Effector CD4-positive, alpha-beta T cell (primary cell): Measurements from ENCODE around the gene TBC1D3H. TPM values are rescaled to one million over a fixed set of nuclear protein-coding genes. Genes with fewer than 3 reads are reported as not detected.
"Not testable (repeated sequence)": the region's sequence is repeated elsewhere in the genome, so short reads cannot be mapped to it uniquely, and the experiment has no call there.

ENCODE experiments used
- DNase-seq: peaks from one replicate; pipeline ENCODE4 v3.0.0-alpha.2; 2020
- total RNA-seq: gene quantifications from one replicate; lab custom pipeline; 2026; lab: John Stamatoyannopoulos, UW

Gene TBC1D3H
- total RNA-seq: not detected

- not testable (repeated sequence) for DNase-seq
Measured at GRCh38 chr17:36388385-36389245, at the start of gene TBC1D3H. TBC1D3H (minus strand) TSS chr17:36388435; CDS start chr17:36386895, 1,540 bp downstream.

GRCh38 chr17:36428891-36429290 is 40.7 kb upstream of the TBC1D3H start:
- not testable (repeated sequence) for DNase-seq

GRCh38 chr17:36415180-36415941 is 27.1 kb upstream of the TBC1D3H start:
- not testable (repeated sequence) for DNase-seq

GRCh38 chr17:36390943-36391645 is 2.9 kb upstream of the TBC1D3H start:
- not testable (repeated sequence) for DNase-seq

GRCh38 chr17:36375938-36376337 is 12.3 kb downstream of the TBC1D3H start:
- not testable (repeated sequence) for DNase-seq

- DNase-seq: not testable (repeated sequence)
Measured at GRCh38 chr17:36362496-36362895, 25.7 kb downstream of the TBC1D3H start.
